IMR-90 (cell line): ENCODE data around the gene NOS1AP. TPM values are rescaled to one million over a fixed set of nuclear protein-coding genes. Genes with fewer than 3 reads are reported as not detected.
A peak's percentile ranks its signal among the peaks of the same experiment; 100 is the strongest.

ENCODE experiments used
- ATAC-seq: fragments of 200-7000 bp; cut with Tn5 transposase; 2 replicates; pipeline ENCODE4 v1.9.1; 2020; ENCODE audit warnings: low read depth, mild to moderate bottlenecking, moderate library complexity
- BruUV-seq: library from RNA; stranded (reverse); fragments of 400-500 nt; replicated peaks from 2 replicates; lab custom pipeline; 2021; lab: Mats Ljungman, UMichigan
- CTCF ChIA-PET: fragments of 300-600 bp; formaldehyde crosslinking; extraction: SDS; loops from one replicate; lab custom pipeline; 2021; ENCODE audit warnings: antibody characterized with exemption; lab: Yijun Ruan, JAX
- POLR2A ChIA-PET: fragments of 300-600 bp; sonication (Branson Sonifier 250); formaldehyde crosslinking; loops from one replicate; lab custom pipeline; 2022; ENCODE audit warnings: antibody characterized with exemption; ENCODE audit not compliant: unreplicated experiment; lab: Charles Lee
- DNase-seq: peaks from one replicate; pipeline ENCODE4 v3.0.0; 2013
- H2AFZ ChIP-seq: replicated peaks from 2 replicates; pipeline ENCODE3; 2013; ENCODE audit warnings: low read length, mild to moderate bottlenecking; ENCODE audit not compliant: poor library complexity
- H2AK5ac ChIP-seq: 2 replicates; pipeline ENCODE4 v1.6.1; 2013; ENCODE audit warnings: low read depth, low read length, inconsistent platforms
- H2AK9ac ChIP-seq: replicated peaks from 2 replicates; pipeline ENCODE3; 2013; ENCODE audit warnings: mild to moderate bottlenecking, low read depth, low read length, moderate library complexity; ENCODE audit not compliant: poor library complexity
- H2BK120ac ChIP-seq: 2 replicates; pipeline ENCODE4 v1.6.1; 2013; ENCODE audit warnings: low read depth, low read length, inconsistent platforms
- H2BK15ac ChIP-seq: 3 replicates; pipeline ENCODE4 v1.6.1; 2013; ENCODE audit warnings: low read depth, low read length, inconsistent platforms
- H2BK20ac ChIP-seq: 2 replicates; pipeline ENCODE4 v1.6.1; 2013; ENCODE audit warnings: low read depth, mild to moderate bottlenecking, inconsistent platforms, low read length, moderate library complexity
- H2BK5ac ChIP-seq: 2 replicates; pipeline ENCODE4 v1.6.1; 2013; ENCODE audit warnings: mild to moderate bottlenecking, low read depth, low read length, inconsistent platforms; ENCODE audit not compliant: poor library complexity, severe bottlenecking
- H3K14ac ChIP-seq: replicated peaks from 2 replicates; pipeline ENCODE4 v1.6.1; 2013; ENCODE audit warnings: low read depth, low read length, inconsistent platforms
- H3K18ac ChIP-seq: 2 replicates; pipeline ENCODE4 v1.6.1; 2013; ENCODE audit warnings: low read depth, low read length, control low read depth
- H3K23ac ChIP-seq: 2 replicates; pipeline ENCODE4 v1.6.1; 2013; ENCODE audit warnings: low read depth, low read length, inconsistent platforms
- H3K27ac ChIP-seq: 2 replicates; pipeline ENCODE4 v1.5.1; 2013; ENCODE audit warnings: mild to moderate bottlenecking, control low read depth, low read length; ENCODE audit not compliant: insufficient read depth
- H3K27me3 ChIP-seq: 2 replicates; pipeline ENCODE4 v1.6.1; 2013; ENCODE audit warnings: low read length; ENCODE audit not compliant: control insufficient read depth, insufficient read depth
- H3K36me3 ChIP-seq: 2 replicates; pipeline ENCODE4 v1.6.1; 2013; ENCODE audit warnings: low read length, mixed read lengths; ENCODE audit not compliant: control insufficient read depth, insufficient read depth
- H3K4ac ChIP-seq: 2 replicates; pipeline ENCODE4 v1.6.1; 2013; ENCODE audit warnings: low read depth, low read length, inconsistent platforms
- H3K4me1 ChIP-seq: 2 replicates; pipeline ENCODE4 v1.6.1; 2013; ENCODE audit warnings: low read length, mixed read lengths; ENCODE audit not compliant: control insufficient read depth, insufficient read depth
- H3K4me2 ChIP-seq: 2 replicates; pipeline ENCODE4 v1.6.1; 2013; ENCODE audit warnings: low read depth, mild to moderate bottlenecking, control low read depth, low read length, moderate library complexity
- H3K4me3 ChIP-seq: 2 replicates; pipeline ENCODE4 v1.5.1; 2013; ENCODE audit warnings: low read depth, mild to moderate bottlenecking, control low read depth, low read length, moderate library complexity; ENCODE audit not compliant: insufficient read depth
- H3K56ac ChIP-seq: 2 replicates; pipeline ENCODE4 v1.6.1; 2013; ENCODE audit warnings: low read length, inconsistent platforms; ENCODE audit not compliant: insufficient read depth; ENCODE audit errors: extremely low read depth
- H3K79me1 ChIP-seq, 2 experiments: 2 replicates each; pipeline ENCODE4 v1.6.1; 2013; ENCODE audit warnings: low read length in 2 of 2, inconsistent platforms in 1 of 2, low read depth in 1 of 2
- H3K9ac ChIP-seq: 2 replicates; pipeline ENCODE4 v1.6.1; 2013; ENCODE audit warnings: low read depth, low read length, control low read depth
- H3K9me1 ChIP-seq: 2 replicates; pipeline ENCODE4 v1.6.1; 2013; ENCODE audit warnings: low read length, inconsistent platforms; ENCODE audit not compliant: insufficient read depth
- H3K9me3 ChIP-seq: 2 replicates; pipeline ENCODE4 v1.6.1; 2013; ENCODE audit warnings: low read length; ENCODE audit not compliant: control insufficient read depth, insufficient read depth
- H4K20me1 ChIP-seq: 2 replicates; pipeline ENCODE4 v1.6.1; 2013; ENCODE audit warnings: low read length, inconsistent platforms; ENCODE audit not compliant: insufficient read depth
- H4K5ac ChIP-seq: 2 replicates; pipeline ENCODE4 v1.6.1; 2013; ENCODE audit warnings: mild to moderate bottlenecking, low read depth, low read length, control low read depth
- H4K8ac ChIP-seq, 2 experiments: 2 replicates each; pipeline ENCODE4 v1.6.1; 2013; ENCODE audit warnings: low read depth in 2 of 2, low read length in 2 of 2, control low read depth in 1 of 2, inconsistent platforms in 1 of 2
- H4K91ac ChIP-seq: 2 replicates; pipeline ENCODE4 v1.6.1; 2013; ENCODE audit warnings: low read depth, low read length, inconsistent platforms; ENCODE audit not compliant: insufficient read depth
- CEBPB ChIP-seq: IDR thresholded peaks from 2 replicates; pipeline ENCODE4 v1.6.1; 2012; ENCODE audit warnings: low read depth, low read length, improper control_type of control experiment
- MAFK ChIP-seq: IDR thresholded peaks from 2 replicates; pipeline ENCODE4 v1.6.1; 2012; ENCODE audit warnings: low read depth, low read length, improper control_type of control experiment
- MAZ ChIP-seq: IDR thresholded peaks from 2 replicates; pipeline ENCODE4 v1.6.1; 2012; ENCODE audit warnings: low read depth, mild to moderate bottlenecking, low read length, improper control_type of control experiment, moderate library complexity, borderline replicate concordance
- SMC3 ChIP-seq: fragments of 150-350 bp; IDR thresholded peaks from 2 replicates; pipeline ENCODE4 v1.6.1; 2016; ENCODE audit warnings: low read depth, mild to moderate bottlenecking, antibody characterized with exemption, low read length, moderate library complexity
- WGBS, 2 experiments: methylation state at CpG; one replicate each; pipeline versions ENCODE4 v1.1.5 to v1.1.7; 2013; ENCODE audit warnings: missing lambda C conversion rate in 2 of 2; ENCODE audit not compliant: insufficient read length in 1 of 2; ENCODE audit errors: extremely low coverage in 2 of 2; 5-methylcytosine and 5-hydroxymethylcytosine counted together
- dilution Hi-C: fragments of 300-500 bp; cut with HindIII; formaldehyde crosslinking; loops from one replicate; pipeline ENCODE4 v1.14.3; 2018; ENCODE audit warnings: low sequenced_read_pairs; ENCODE audit not compliant: unreplicated experiment
- in situ Hi-C: fragments of 300-500 bp; cut with MboI; formaldehyde crosslinking; loops from 3 replicates; pipeline ENCODE4 v1.14.3; 2019; ENCODE audit warnings: low sequenced_read_pairs, inconsistent platforms, mixed read lengths
- intact Hi-C: fragments of 100-400 bp; cut with micrococcal nuclease; formaldehyde crosslinking; loops from 2 replicates; pipeline ENCODE4 v1.10.0; 2022
- polyA plus RNA-seq, 3 experiments: library from polyadenylated mRNA; depleted of rRNA; stranded (reverse); fragments of >200 nt; gene quantifications; 2 replicates each; pipeline ENCODE4 v1.2.3, GENCODE V29; 2012; ENCODE audit warnings: low replicate concordance in 1 of 3
- total RNA-seq: library from RNA; depleted of rRNA; stranded (reverse); fragments of >200 nt; gene quantifications from 2 replicates; pipeline ENCODE4 v1.2.3, GENCODE V29; 2012
- TF ChIP-seq, protein P1 (sequence below): conservative IDR thresholded peaks from 2 replicates; pipeline ENCODE4 v1.5.1; 2012; ENCODE audit warnings: mild to moderate bottlenecking, low read depth, low read length, improper control_type of control experiment

The NOS1AP gene
- total and polyA plus RNA-seq, 2 of the 4 experiments (the other 2 are of a cell fraction) = 0.18 to 0.19 TPM

DNA sequence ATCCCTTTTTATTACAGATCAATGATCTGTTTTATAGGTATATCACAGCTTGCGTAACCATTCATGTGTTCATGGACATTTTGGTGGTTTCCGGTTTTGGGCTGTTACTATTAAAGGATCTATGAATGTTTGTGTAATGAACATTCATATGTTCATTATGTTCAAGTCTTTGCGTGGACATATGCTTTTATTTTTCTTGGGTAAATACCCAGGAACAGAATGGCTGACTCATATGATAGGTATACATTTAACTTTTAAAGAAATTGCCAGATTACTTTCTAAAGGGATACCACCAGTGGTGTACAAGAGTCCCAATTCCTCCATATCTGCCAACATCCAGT lies 233.5 kb downstream of the NOS1AP start:
- in situ Hi-C loops (no loop called here), dilution Hi-C loops (no loop called here), intact Hi-C loops (no loop called here)
- Histone ChIP-seq H4K8ac (no peak overlapping the region), H3K4ac (no peak overlapping the region), H2BK15ac (no peak overlapping the region), H3K27ac (no peak overlapping the region), H2AK9ac (no peak overlapping the region), H4K91ac (no peak overlapping the region), H2BK120ac (no peak overlapping the region), H4K5ac (no peak overlapping the region), H2BK20ac (no peak overlapping the region), H3K18ac (no peak overlapping the region), H3K4me2 (no peak overlapping the region), H3K56ac (no peak overlapping the region), H4K20me1 (no peaks in the 10 kb centered on the region), H3K9me3 (no peaks in the 10 kb centered on the region), H3K14ac (no peak overlapping the region), H3K4me3 (no peak overlapping the region), H2AFZ (no peak overlapping the region), H3K9me1 (no peaks in the 10 kb centered on the region), H3K4me1 (no peaks in the 10 kb centered on the region), H3K27me3 (peaks cover 4% of the 10 kb centered on the region), H3K79me1 (no peaks in the 10 kb centered on the region), H3K9ac (no peak overlapping the region), H2AK5ac (no peak overlapping the region), H2BK5ac (no peak overlapping the region), H3K23ac (no peak overlapping the region), H3K36me3 (no peaks in the 10 kb centered on the region)
- TF ChIP-seq CEBPB (peak; percentile 78), MAFK (no peak), SMC3 (no peak), MAZ (no peak)
- TF ChIP-seq, protein P1, sequence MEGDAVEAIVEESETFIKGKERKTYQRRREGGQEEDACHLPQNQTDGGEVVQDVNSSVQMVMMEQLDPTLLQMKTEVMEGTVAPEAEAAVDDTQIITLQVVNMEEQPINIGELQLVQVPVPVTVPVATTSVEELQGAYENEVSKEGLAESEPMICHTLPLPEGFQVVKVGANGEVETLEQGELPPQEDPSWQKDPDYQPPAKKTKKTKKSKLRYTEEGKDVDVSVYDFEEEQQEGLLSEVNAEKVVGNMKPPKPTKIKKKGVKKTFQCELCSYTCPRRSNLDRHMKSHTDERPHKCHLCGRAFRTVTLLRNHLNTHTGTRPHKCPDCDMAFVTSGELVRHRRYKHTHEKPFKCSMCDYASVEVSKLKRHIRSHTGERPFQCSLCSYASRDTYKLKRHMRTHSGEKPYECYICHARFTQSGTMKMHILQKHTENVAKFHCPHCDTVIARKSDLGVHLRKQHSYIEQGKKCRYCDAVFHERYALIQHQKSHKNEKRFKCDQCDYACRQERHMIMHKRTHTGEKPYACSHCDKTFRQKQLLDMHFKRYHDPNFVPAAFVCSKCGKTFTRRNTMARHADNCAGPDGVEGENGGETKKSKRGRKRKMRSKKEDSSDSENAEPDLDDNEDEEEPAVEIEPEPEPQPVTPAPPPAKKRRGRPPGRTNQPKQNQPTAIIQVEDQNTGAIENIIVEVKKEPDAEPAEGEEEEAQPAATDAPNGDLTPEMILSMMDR = no peak
- peak; percentile 73 for DNase-seq
- ChIA-PET POLR2A (no interaction called here), CTCF (no interaction called here)
- BruUV-seq = no TSS peak
- no peak; the same call in 1 of the 2 replicates for ATAC-seq
- WGBS, 2 experiments = no CpG with 5 or more reads among the region's 3 CpGs
